Tibial artery (tissue), 4 donors: ENCODE data around the gene CNTF.

Experiments
- DNase-seq, 2 donors: peaks; one replicate each; pipeline ENCODE4 v3.0.0-alpha.2; 2019
- H3K27ac ChIP-seq, 2 donors: fragments of 200-600 bp; sonication (generic) in 1 of 2; 1 replicate in 1 of 2; 2 replicates in 1 of 2; pipeline ENCODE4 v1.5.1; 2018 to 2019; ENCODE audit warnings: mild to moderate bottlenecking in 1 of 2
- H3K27me3 ChIP-seq, 2 donors: fragments of 200-600 bp; sonication (generic) in 1 of 2; one replicate each; pipeline versions ENCODE4 v1.5.1 to v1.6.0; 2016 to 2019
- H3K36me3 ChIP-seq, 3 donors: fragments of 200-600 bp; sonication (generic) in 2 of 3; one replicate each; pipeline ENCODE4 v1.5.1; 2016 to 2019; ENCODE audit warnings: mild to moderate bottlenecking in 2 of 3
- H3K4me1 ChIP-seq, 4 donors: fragments of 200-600 bp; sonication (generic) in 2 of 4; 1 replicate in 3 of 4; 2 replicates in 1 of 4; pipeline ENCODE4 v1.5.1; 2016 to 2019
- H3K4me3 ChIP-seq, 2 donors: fragments of 200-600 bp; sonication (generic) in 1 of 2; 1 replicate in 1 of 2; 2 replicates in 1 of 2; pipeline ENCODE4 v1.5.1; 2018 to 2019; ENCODE audit warnings: mild to moderate bottlenecking in 2 of 2
- H3K9me3 ChIP-seq, 3 donors: fragments of 200-600 bp; sonication (generic) in 1 of 3; one replicate each; pipeline ENCODE4 v1.5.1; 2016 to 2019
- intact Hi-C: fragments of 100-400 bp; cut with DNase I; formaldehyde crosslinking; loops from one replicate; pipeline ENCODE4 v1.15.0; 2023; ENCODE audit warnings: low total_unique reads
- TF ChIP-seq, protein P1 (sequence below), 2 experiments: fragments of 200-600 bp in 1 of 2; fragments of 450-650 bp in 1 of 2; IDR thresholded peaks; one replicate each; pipeline ENCODE4 v1.5.1; 2017 to 2019; ENCODE audit warnings: antibody characterized with exemption in 2 of 2, mild to moderate bottlenecking in 1 of 2, moderate library complexity in 1 of 2

CNTF gene

DNA sequence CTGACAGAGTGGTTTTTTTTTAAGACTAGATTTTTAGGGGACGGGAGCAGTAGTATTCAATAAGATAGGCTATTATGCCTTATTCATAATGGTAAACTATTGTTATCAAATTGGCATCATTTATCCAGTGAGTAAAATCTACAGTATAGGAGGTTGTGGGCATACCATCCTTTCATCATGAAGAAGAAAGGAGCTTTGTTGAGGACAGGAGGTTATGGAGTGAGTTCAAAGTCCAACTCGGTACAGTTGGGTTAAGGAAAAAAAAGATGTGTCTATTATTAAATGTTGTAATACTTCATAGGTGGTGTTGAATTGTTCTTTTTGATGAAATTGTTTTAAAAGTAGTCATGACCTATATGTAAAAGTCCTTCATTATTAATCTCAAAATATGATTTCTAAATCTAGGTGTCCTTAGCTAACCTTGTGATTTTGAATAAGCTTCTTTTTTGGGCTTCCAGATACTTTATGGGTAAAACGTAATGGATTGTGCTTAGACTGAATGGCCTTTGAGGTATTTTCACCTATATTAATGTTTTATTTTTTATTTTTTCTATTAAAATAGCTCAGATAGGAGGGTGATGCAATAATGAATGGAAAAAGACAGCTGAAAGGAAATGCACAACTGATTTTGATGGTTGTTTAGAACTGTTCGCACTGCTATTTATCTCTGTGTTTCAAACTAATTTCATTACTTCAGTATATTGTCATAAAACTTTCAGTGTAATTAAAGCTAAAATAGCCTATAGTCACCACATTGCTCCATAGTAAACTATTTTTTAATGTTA is 15.3 kb upstream of the CNTF start:
- DNase-seq: no peak
- peaks cover 0 to 3% (median 0%) of the 10 kb centered on the region in 4 donors for H3K4me1 ChIP-seq
- H3K4me3 ChIP-seq: no peak overlapping the region
- H3K36me3 ChIP-seq: peaks cover 19 to 23% (median 20%) of the 10 kb centered on the region in 3 donors
- TF ChIP-seq, protein P1, sequence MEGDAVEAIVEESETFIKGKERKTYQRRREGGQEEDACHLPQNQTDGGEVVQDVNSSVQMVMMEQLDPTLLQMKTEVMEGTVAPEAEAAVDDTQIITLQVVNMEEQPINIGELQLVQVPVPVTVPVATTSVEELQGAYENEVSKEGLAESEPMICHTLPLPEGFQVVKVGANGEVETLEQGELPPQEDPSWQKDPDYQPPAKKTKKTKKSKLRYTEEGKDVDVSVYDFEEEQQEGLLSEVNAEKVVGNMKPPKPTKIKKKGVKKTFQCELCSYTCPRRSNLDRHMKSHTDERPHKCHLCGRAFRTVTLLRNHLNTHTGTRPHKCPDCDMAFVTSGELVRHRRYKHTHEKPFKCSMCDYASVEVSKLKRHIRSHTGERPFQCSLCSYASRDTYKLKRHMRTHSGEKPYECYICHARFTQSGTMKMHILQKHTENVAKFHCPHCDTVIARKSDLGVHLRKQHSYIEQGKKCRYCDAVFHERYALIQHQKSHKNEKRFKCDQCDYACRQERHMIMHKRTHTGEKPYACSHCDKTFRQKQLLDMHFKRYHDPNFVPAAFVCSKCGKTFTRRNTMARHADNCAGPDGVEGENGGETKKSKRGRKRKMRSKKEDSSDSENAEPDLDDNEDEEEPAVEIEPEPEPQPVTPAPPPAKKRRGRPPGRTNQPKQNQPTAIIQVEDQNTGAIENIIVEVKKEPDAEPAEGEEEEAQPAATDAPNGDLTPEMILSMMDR (IDR thresholded peaks at IDR 0.05): no peak
- intact Hi-C loops: no loop called here
- no peak overlapping the region for H3K27ac ChIP-seq
- H3K27me3 ChIP-seq: no peaks in the 10 kb centered on the region
- H3K9me3 ChIP-seq: no peaks in the 10 kb centered on the region

DNA sequence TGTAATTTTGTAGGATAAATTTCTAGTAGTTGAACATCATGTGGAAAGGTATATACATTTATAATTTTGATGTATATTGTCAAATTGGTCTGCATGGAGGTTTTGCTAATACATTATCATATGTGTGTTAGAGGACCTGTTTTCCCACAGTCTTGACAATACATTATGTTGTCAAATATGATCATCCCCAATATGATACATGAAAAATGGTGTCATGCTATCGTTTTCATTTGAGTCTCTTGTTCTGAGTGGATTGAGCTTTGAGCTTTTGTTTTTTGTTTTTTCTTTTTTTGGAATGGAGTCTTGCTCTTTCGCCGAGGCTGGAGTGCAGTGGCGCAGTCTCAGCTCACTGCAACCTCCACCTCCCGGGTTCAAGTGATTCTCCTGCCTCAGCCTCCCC is 14.1 kb upstream of the CNTF start:
- Histone ChIP-seq H3K9me3 (no peaks in the 10 kb centered on the region), H3K27me3 (no peaks in the 10 kb centered on the region), H3K36me3 (peaks cover 31 to 35% (median 32%) of the 10 kb centered on the region in 3 donors), H3K27ac (no peak overlapping the region), H3K4me1 (peaks cover 0 to 3% (median 0%) of the 10 kb centered on the region in 4 donors), H3K4me3 (no peak overlapping the region)
- intact Hi-C loops: no loop called here
- TF ChIP-seq, protein P1 (IDR thresholded peaks at IDR 0.05): no peak
- DNase-seq: no peak

DNA sequence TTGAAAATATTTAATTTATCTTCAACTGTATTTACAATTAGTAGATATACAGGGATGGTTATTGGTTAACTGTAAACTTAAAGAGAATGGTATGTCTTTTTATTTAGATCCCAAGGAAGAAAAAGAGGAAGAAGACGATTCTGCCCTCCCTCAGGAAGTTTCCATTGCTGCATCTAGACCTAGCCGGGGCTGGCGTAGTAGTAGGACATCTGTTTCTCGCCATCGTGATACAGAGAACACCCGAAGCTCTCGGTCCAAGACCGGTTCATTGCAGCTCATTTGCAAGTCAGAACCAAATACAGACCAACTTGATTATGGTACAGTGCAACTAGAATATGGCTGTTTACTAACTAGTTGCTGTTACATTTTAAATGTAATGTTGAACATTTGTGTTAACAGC is 12.7 kb upstream of the CNTF start:
- Histone ChIP-seq H3K27me3 (no peaks in the 10 kb centered on the region), H3K27ac (no peak overlapping the region), H3K9me3 (no peaks in the 10 kb centered on the region), H3K4me3 (no peak overlapping the region), H3K36me3 (peaks cover 44 to 49% (median 45%) of the 10 kb centered on the region in 3 donors), H3K4me1 (peaks cover 0 to 3% (median 0%) of the 10 kb centered on the region in 4 donors)
- TF ChIP-seq, protein P1 (IDR thresholded peaks at IDR 0.05): no peak
- intact Hi-C loops: no loop called here
- no peak for DNase-seq

DNA sequence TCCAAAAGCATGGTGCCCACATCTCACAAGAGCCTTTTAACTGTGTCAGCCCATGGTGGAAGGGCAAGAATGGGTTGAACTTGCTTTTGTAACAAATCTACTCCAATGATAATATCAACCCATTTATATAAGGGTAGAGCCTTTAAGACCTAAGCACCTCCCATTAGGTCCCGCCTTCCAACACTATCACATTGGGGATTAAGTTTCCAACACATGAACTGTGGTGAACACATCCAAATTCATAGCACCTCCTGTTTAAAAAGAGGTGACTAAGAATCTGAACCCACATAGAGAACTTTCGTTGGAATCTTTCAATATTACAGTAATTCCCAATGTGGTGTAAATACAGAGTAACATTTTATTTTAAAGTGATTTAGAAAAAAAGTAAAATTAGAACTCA is 9.2 kb upstream of the CNTF start:
- no peak for DNase-seq
- Histone ChIP-seq H3K9me3 (no peaks in the 10 kb centered on the region), H3K27ac (no peak overlapping the region), H3K4me1 (no peaks in the 10 kb centered on the region), H3K27me3 (no peaks in the 10 kb centered on the region), H3K4me3 (no peak overlapping the region), H3K36me3 (peaks cover 64 to 84% (median 80%) of the 10 kb centered on the region in 3 donors)
- TF ChIP-seq, protein P1 (IDR thresholded peaks at IDR 0.05): no peak
- intact Hi-C loops: no loop called here

DNA sequence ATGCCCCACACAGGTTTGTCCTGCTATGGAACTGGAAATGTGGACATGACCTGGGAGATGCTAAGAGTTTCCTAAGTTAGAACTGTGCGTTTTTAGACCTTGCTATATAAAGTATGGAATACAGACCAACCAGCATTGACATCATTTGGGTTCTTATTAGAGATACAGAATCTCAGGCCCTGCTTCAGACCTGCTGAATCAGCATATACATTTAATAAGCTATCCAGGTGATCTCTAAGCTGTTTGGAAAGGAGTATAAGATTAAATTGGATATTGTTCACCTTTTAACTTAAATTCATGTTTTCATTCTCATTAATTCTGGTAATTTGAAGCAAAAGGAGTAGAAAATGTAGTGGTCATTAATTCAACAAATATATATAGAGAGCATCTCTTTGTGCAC is 6.9 kb upstream of the CNTF start:
- Histone ChIP-seq H3K27me3 (no peaks in the 10 kb centered on the region), H3K36me3 (peaks cover 70 to 97% (median 94%) of the 10 kb centered on the region in 3 donors), H3K4me3 (no peak overlapping the region), H3K9me3 (no peaks in the 10 kb centered on the region), H3K4me1 (no peaks in the 10 kb centered on the region), H3K27ac (no peak overlapping the region)
- TF ChIP-seq, protein P1 (IDR thresholded peaks at IDR 0.05): no peak
- no peak for DNase-seq
- intact Hi-C loops: no loop called here
